OCI-LY3 (cell line): Measurements from ENCODE around the gene THEMIS2.
A peak's percentile ranks its signal among the peaks of the same experiment; 100 is the strongest.
"Not testable (repeated sequence)": the region's sequence is repeated elsewhere in the genome, so short reads cannot be mapped to it uniquely, and the experiment has no call there.

Experiments
- H2AFZ ChIP-seq: fragments of 200-600, 300-600 bp; shearing (Covaris generic); 2 replicates; pipeline ENCODE4 v1.6.0; 2014; ENCODE audit warnings: antibody characterized with exemption, low read depth, low read length
- H3K27ac ChIP-seq: fragments of 200-600, 300-600 bp; sonication (generic); 2 replicates; pipeline ENCODE4 v1.5.1; 2014; ENCODE audit warnings: mild to moderate bottlenecking, low read length, moderate library complexity, mixed read lengths
- H3K27me3 ChIP-seq: fragments of 200-600, 300-600 bp; sonication (generic); 2 replicates; pipeline ENCODE4 v1.6.1; 2014; ENCODE audit warnings: low read depth, low read length, mixed read lengths
- H3K36me3 ChIP-seq: fragments of 200-600, 300-600 bp; sonication (generic); replicated peaks from 2 replicates; pipeline ENCODE3; 2014; ENCODE audit warnings: low read depth, low read length, mixed read lengths
- H3K4me1 ChIP-seq: fragments of 300-600, 200-600 bp; sonication (generic); 2 replicates; pipeline ENCODE4 v1.6.1; 2014; ENCODE audit warnings: low read length, mixed read lengths
- H3K4me2 ChIP-seq: fragments of 200-600, 300-600 bp; sonication (generic); 2 replicates; pipeline ENCODE4 v1.6.1; 2014; ENCODE audit warnings: low read length, mixed read lengths
- H3K4me3 ChIP-seq: fragments of 300-600, 200-600 bp; sonication (generic); 2 replicates; pipeline ENCODE4 v1.5.1; 2014; ENCODE audit warnings: antibody characterized with exemption, mild to moderate bottlenecking, low read length, moderate library complexity
- H3K79me2 ChIP-seq: fragments of 300-600, 200-600 bp; shearing (Covaris generic); 2 replicates; pipeline ENCODE4 v1.6.1; 2014; ENCODE audit warnings: mild to moderate bottlenecking, low read length, mixed read lengths
- H3K9ac ChIP-seq: fragments of 300-600, 200-600 bp; shearing (Covaris generic); 2 replicates; pipeline ENCODE4 v1.6.0; 2014; ENCODE audit warnings: mild to moderate bottlenecking, low read length, moderate library complexity
- H3K9me3 ChIP-seq: fragments of 200-600, 300-600 bp; shearing (Covaris generic); 2 replicates; pipeline ENCODE4 v1.6.1; 2014; ENCODE audit warnings: low read length, mixed read lengths; ENCODE audit not compliant: insufficient read depth
- H4K20me1 ChIP-seq: fragments of 200-600, 300-600 bp; sonication (generic); 2 replicates; pipeline ENCODE4 v1.6.1; 2016; ENCODE audit warnings: low read length, mixed read lengths; ENCODE audit not compliant: insufficient read depth
- EZH2phosphoT487 ChIP-seq: fragments of 200-600 bp; shearing (Covaris generic); IDR thresholded peaks from 2 replicates; pipeline ENCODE4 v1.6.1; 2018; ENCODE audit warnings: antibody characterized with exemption, mixed run types, low read depth
- TF ChIP-seq, protein P1 (sequence below): fragments of 200-600, 300-600 bp; sonication (generic); IDR thresholded peaks from 2 replicates; pipeline ENCODE4 v1.5.1; 2014; ENCODE audit warnings: antibody characterized with exemption, low read length, low read depth

THEMIS2 gene

GRCh38 chr1:27856561-27857343 is 15.6 kb upstream of the THEMIS2 start:
- no peaks in the 10 kb centered on the region for H3K27me3 ChIP-seq
- TF ChIP-seq, protein P1, sequence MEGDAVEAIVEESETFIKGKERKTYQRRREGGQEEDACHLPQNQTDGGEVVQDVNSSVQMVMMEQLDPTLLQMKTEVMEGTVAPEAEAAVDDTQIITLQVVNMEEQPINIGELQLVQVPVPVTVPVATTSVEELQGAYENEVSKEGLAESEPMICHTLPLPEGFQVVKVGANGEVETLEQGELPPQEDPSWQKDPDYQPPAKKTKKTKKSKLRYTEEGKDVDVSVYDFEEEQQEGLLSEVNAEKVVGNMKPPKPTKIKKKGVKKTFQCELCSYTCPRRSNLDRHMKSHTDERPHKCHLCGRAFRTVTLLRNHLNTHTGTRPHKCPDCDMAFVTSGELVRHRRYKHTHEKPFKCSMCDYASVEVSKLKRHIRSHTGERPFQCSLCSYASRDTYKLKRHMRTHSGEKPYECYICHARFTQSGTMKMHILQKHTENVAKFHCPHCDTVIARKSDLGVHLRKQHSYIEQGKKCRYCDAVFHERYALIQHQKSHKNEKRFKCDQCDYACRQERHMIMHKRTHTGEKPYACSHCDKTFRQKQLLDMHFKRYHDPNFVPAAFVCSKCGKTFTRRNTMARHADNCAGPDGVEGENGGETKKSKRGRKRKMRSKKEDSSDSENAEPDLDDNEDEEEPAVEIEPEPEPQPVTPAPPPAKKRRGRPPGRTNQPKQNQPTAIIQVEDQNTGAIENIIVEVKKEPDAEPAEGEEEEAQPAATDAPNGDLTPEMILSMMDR, result no peak
- no peak for TF ChIP-seq EZH2phosphoT487
- peaks cover 5% of the 10 kb centered on the region; the same call in 1 of the 2 replicates for H3K4me1 ChIP-seq
- H3K36me3 ChIP-seq, result peaks cover 2% of the 10 kb centered on the region
- H3K9ac ChIP-seq, result no peak overlapping the region
- no peaks in the 10 kb centered on the region for H4K20me1 ChIP-seq
- no peak overlapping the region for H3K4me2 ChIP-seq
- H3K9me3 ChIP-seq, result no peaks in the 10 kb centered on the region
- H2AFZ ChIP-seq, result no peak overlapping the region
- no peak overlapping the region for H3K27ac ChIP-seq
- no peaks in the 10 kb centered on the region for H3K79me2 ChIP-seq
- H3K4me3 ChIP-seq, result no peak overlapping the region

- not testable (repeated sequence) for H3K36me3 ChIP-seq, H2AFZ ChIP-seq, H3K4me3 ChIP-seq, H3K4me1 ChIP-seq, H4K20me1 ChIP-seq, H3K79me2 ChIP-seq, H3K27me3 ChIP-seq, H3K9ac ChIP-seq, H3K4me2 ChIP-seq, H3K9me3 ChIP-seq, H3K27ac ChIP-seq
Measured at GRCh38 chr1:27857552-27857951, 14.8 kb upstream of the THEMIS2 start.

DNA sequence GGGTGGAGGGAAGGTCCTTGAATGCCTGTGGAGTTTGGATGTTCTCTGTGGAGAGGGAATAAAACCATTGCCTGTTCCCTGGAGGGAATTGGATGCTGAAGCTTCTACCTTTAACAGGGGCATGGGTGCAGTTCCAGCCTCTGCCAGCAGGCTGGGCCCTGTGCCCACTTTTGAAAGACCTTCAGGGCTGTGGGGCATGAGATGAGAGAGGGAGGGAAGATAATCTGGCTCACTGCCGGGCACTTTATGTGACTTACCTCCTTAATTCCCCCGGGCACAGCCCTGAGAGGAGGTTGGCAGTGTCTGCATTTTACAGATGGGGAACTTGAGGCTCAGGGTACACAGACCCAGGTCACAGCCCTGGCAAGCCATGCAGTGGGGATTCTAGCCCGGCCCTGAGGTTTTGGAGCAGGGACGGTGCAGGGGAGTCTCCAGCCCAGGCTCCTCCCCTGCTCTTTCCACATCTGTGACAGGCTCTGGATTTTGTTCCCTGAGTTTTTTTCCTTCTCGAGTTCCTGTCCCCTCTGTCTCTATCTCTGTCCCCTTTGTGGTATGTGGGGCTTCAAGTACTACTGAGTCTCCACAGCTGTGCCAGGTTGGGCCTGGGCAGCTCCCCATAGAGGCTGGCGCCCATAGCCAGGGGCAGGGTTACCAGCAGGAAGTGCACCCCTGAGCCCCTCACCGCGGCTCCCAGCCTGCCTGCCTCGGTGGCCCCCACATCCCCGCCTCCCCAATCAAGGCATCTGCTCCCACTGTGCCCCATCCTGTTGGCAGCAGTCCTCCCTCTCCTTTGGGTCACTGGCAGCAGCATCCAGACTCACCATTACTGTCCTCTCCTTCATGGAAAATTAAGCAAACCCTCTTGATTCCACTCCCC is 14.0 kb upstream of the THEMIS2 start:
- H3K27me3 ChIP-seq, result no peaks in the 10 kb centered on the region
- peak overlapping the region; percentile 70 for H3K4me2 ChIP-seq
- no peaks in the 10 kb centered on the region for H3K36me3 ChIP-seq
- H2AFZ ChIP-seq, result no peak overlapping the region
- H3K4me1 ChIP-seq, result peaks cover 14% of the 10 kb centered on the region
- no peak overlapping the region for H3K9ac ChIP-seq
- H4K20me1 ChIP-seq, result no peaks in the 10 kb centered on the region
- no peaks in the 10 kb centered on the region for H3K9me3 ChIP-seq
- H3K4me3 ChIP-seq, result peak overlapping the region; percentile 31; the same call in 1 of the 2 replicates
- no peak for TF ChIP-seq EZH2phosphoT487
- TF ChIP-seq, protein P1, result peak; percentile 84
- no peak overlapping the region for H3K27ac ChIP-seq
- H3K79me2 ChIP-seq, result no peaks in the 10 kb centered on the region

DNA sequence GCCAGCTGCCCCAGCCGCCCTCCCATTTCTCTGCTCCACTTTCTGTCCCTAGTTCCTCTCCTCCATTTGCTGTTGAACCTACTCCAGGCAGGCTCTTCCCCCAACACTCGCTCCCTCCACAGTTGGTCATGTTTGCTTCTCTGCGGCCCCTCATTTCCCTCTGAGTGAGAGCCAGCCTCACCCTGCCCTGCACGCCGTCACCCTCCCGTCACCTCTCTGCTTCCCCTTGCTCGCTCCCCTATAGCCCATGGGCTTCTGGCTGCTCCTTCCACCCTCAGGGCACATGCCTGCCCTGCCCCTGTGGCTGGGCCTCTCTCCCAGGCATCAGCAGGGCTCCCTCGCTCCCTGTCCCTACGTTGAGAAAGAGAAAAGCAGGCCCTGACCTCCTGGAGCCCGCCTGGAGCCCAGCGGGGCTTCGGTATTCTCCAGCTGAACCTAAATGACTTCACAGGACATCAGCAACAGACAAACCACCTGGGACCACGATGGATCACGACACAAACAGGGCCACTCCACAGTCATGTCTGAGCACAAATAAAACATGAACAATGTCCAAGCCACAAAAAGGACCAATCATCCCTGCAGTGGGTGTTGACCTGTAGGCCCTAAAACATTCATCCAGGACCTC is 13.3 kb upstream of the THEMIS2 start:
- H3K27me3 ChIP-seq, result no peaks in the 10 kb centered on the region
- H3K36me3 ChIP-seq, result no peaks in the 10 kb centered on the region
- H3K9ac ChIP-seq, result no peak overlapping the region
- H4K20me1 ChIP-seq, result no peaks in the 10 kb centered on the region
- H3K4me3 ChIP-seq, result no peak overlapping the region
- peaks cover 21% of the 10 kb centered on the region for H3K4me1 ChIP-seq
- H3K4me2 ChIP-seq, result no peak overlapping the region
- no peak overlapping the region for H2AFZ ChIP-seq
- no peak overlapping the region for H3K27ac ChIP-seq
- no peak for TF ChIP-seq EZH2phosphoT487
- TF ChIP-seq, protein P1, result no peak
- H3K79me2 ChIP-seq, result no peaks in the 10 kb centered on the region
- H3K9me3 ChIP-seq, result no peaks in the 10 kb centered on the region
